ENCODE results near the gene SLC25A29.

The SLC25A29 gene

GRCh38 chr14:100323121-100323941 lies 17.1 kb upstream of the SLC25A29 start, which contains the start of gene SLC25A47:
SLC25A47 (plus strand) TSS chr14:100323339; CDS start chr14:100323415, 76 bp downstream.
- TF ChIP-seq TAF1 (IDR thresholded peaks at IDR 0.05; ENCODE audit: low read depth), result no peak
- no peak for TF ChIP-seq REST (IDR thresholded peaks at IDR 0.05; ENCODE audit: low read depth)
- no peak for TF ChIP-seq TEAD4 (IDR thresholded peaks at IDR 0.05)
- no peak for TF ChIP-seq EGR1 (IDR thresholded peaks at IDR 0.05)
- no peak for TF ChIP-seq USF1 (IDR thresholded peaks at IDR 0.05)
- TF ChIP-seq MAX (IDR thresholded peaks at IDR 0.05), result no peak
- no peak for TF ChIP-seq EP300 (IDR thresholded peaks at IDR 0.05; ENCODE audit: borderline replicate concordance)

- TF ChIP-seq MAX (IDR thresholded peaks at IDR 0.05) (no peak), NFIC (IDR thresholded peaks at IDR 0.05) (no peak), CREB1 (IDR thresholded peaks at IDR 0.05; ENCODE audit: low read depth) (no peak), REST (IDR thresholded peaks at IDR 0.05; ENCODE audit: low read depth) (no peak), RAD21 (IDR thresholded peaks at IDR 0.05; ENCODE audit: low read depth) (no peak), YY1 (IDR thresholded peaks at IDR 0.05; ENCODE audit: low read depth) (no peak), EGR1 (IDR thresholded peaks at IDR 0.05) (no peak), USF1 (IDR thresholded peaks at IDR 0.05) (no peak), EP300 (IDR thresholded peaks at IDR 0.05; ENCODE audit: borderline replicate concordance) (no peak), TEAD4 (IDR thresholded peaks at IDR 0.05) (no peak), TCF12 (IDR thresholded peaks at IDR 0.05; ENCODE audit: low read depth) (no peak), ZBTB7A (IDR thresholded peaks at IDR 0.05; ENCODE audit: low read depth) (no peak), CEBPB (IDR thresholded peaks at IDR 0.05) (no peak), TAF1 (IDR thresholded peaks at IDR 0.05; ENCODE audit: low read depth) (no peak)
Observed at GRCh38 chr14:100322138-100322957, 16.1 kb upstream of the SLC25A29 start.

- TF ChIP-seq REST (IDR thresholded peaks at IDR 0.05; ENCODE audit: low read depth) (no peak), NFIC (IDR thresholded peaks at IDR 0.05) (no peak), YY1 (IDR thresholded peaks at IDR 0.05; ENCODE audit: low read depth) (no peak), EP300 (IDR thresholded peaks at IDR 0.05; ENCODE audit: borderline replicate concordance) (no peak), TCF12 (IDR thresholded peaks at IDR 0.05; ENCODE audit: low read depth) (no peak), CEBPB (IDR thresholded peaks at IDR 0.05) (no peak), TAF1 (IDR thresholded peaks at IDR 0.05; ENCODE audit: low read depth) (no peak), RAD21 (IDR thresholded peaks at IDR 0.05; ENCODE audit: low read depth) (no peak), MAX (IDR thresholded peaks at IDR 0.05) (no peak), CREB1 (IDR thresholded peaks at IDR 0.05; ENCODE audit: low read depth) (no peak), TEAD4 (IDR thresholded peaks at IDR 0.05) (no peak), EGR1 (IDR thresholded peaks at IDR 0.05) (no peak), USF1 (IDR thresholded peaks at IDR 0.05) (no peak), ZBTB7A (IDR thresholded peaks at IDR 0.05; ENCODE audit: low read depth) (no peak), FOXM1 (IDR thresholded peaks at IDR 0.05; ENCODE audit: borderline replicate concordance, low read depth) (no peak)
Observed at GRCh38 chr14:100321473-100322137, 15.4 kb upstream of the SLC25A29 start.

All from Ishikawa (cell line).